HepG2 (cell line): Measurements from ENCODE around the gene ABCA8. TPM values are rescaled to one million over a fixed set of nuclear protein-coding genes. Genes with fewer than 3 reads are reported as not detected.

ENCODE experiments used
- ATAC-seq: fragments of 200-7000 bp; cut with Tn5 transposase; 3 replicates; pipeline ENCODE4 v1.9.1; 2020; ENCODE audit warnings: mild to moderate bottlenecking, moderate library complexity
- BruUV-seq: library from RNA; stranded (reverse); fragments of 400-500 nt; replicated peaks from 2 replicates; lab custom pipeline; 2021; lab: Mats Ljungman, UMichigan
- CTCF ChIA-PET: fragments of 300-600 bp; formaldehyde crosslinking; extraction: SDS; loops from one replicate; lab custom pipeline; 2021; ENCODE audit warnings: low total read pairs, inconsistent platforms, low intra/inter-chr PET ratio; lab: Yijun Ruan, JAX
- POLR2A ChIA-PET: fragments of 350-600 bp; sonication (Branson Sonifier 250); formaldehyde crosslinking; loops from one replicate; lab custom pipeline; 2020; ENCODE audit warnings: antibody characterized with exemption, inconsistent platforms; lab: Yijun Ruan, JAX
- DNase-seq: peaks from one replicate; pipeline ENCODE4 v3.0.0-alpha.2; 2015; ENCODE audit warnings: low spot score
- FAIRE-seq: peaks from 3 replicates; lab custom pipeline; 2011; peaks lifted over from hg19 to GRCh38; lab: Jason Lieb, UNC
- H2AFZ ChIP-seq: one replicate; pipeline ENCODE4 v1.6.1; 2011; ENCODE audit warnings: low read length, inconsistent platforms
- H3K27ac ChIP-seq: fragments of 300-600 bp; 3 replicates; pipeline ENCODE4 v1.8.0; 2011; ENCODE audit warnings: mixed run types, mild to moderate bottlenecking, mixed read lengths, low read length, inconsistent platforms; ENCODE audit not compliant: insufficient read depth; ENCODE audit errors: extremely low read length
- H3K27me3 ChIP-seq, 2 experiments: fragments of 200-600 bp in 1 of 2; 2 replicates in 1 of 2; 3 replicates in 1 of 2; pipeline versions ENCODE4 v1.6.0 to v1.8.0; 2011; ENCODE audit warnings: low read length in 2 of 2, mild to moderate bottlenecking in 2 of 2, moderate library complexity in 2 of 2, inconsistent platforms in 1 of 2; ENCODE audit not compliant: insufficient read depth in 2 of 2, control insufficient read depth in 1 of 2
- H3K36me3 ChIP-seq, 2 experiments: fragments of 200-600 bp in 1 of 2; replicated peaks in 1 of 2; 2 replicates in 1 of 2; 3 replicates in 1 of 2; pipeline versions ENCODE4 v1.5.1 to v1.8.0; 2011; ENCODE audit warnings: low read length in 2 of 2, inconsistent platforms in 1 of 2; ENCODE audit not compliant: insufficient read depth in 2 of 2, control insufficient read depth in 1 of 2
- H3K4me1 ChIP-seq: 2 replicates; pipeline ENCODE4 v1.5.1; 2012; ENCODE audit warnings: low read length, inconsistent platforms; ENCODE audit not compliant: insufficient read depth
- H3K4me2 ChIP-seq: 2 replicates; pipeline ENCODE4 v1.6.0; 2011; ENCODE audit warnings: low read depth, low read length, inconsistent platforms
- H3K4me3 ChIP-seq, 3 experiments: fragments of 200-600 bp in 1 of 3; sonication (generic), shearing (Covaris generic) in 1 of 3; replicated peaks in 1 of 3; 2 replicates each; pipeline ENCODE4 v1.5.1; 2011 to 2016; ENCODE audit warnings: low read length in 3 of 3, inconsistent platforms in 2 of 3, low read depth in 2 of 3, mild to moderate bottlenecking in 2 of 3, control low read depth in 1 of 3, mixed read lengths in 1 of 3; ENCODE audit not compliant: insufficient read depth in 1 of 3
- H3K79me2 ChIP-seq: one replicate; pipeline ENCODE4 v1.6.1; 2011; ENCODE audit warnings: low read length, inconsistent platforms; ENCODE audit not compliant: insufficient read depth
- H3K9ac ChIP-seq: 2 replicates; pipeline ENCODE4 v1.6.0; 2011; ENCODE audit warnings: mild to moderate bottlenecking, low read depth, low read length, inconsistent platforms; ENCODE audit not compliant: insufficient read depth
- H3K9me3 ChIP-seq: 2 replicates; pipeline ENCODE4 v1.5.1; 2012; ENCODE audit warnings: mild to moderate bottlenecking, low read length
- H4K20me1 ChIP-seq: 2 replicates; pipeline ENCODE4 v1.6.0; 2011; ENCODE audit warnings: inconsistent platforms, mild to moderate bottlenecking, low read length, moderate library complexity; ENCODE audit not compliant: insufficient read depth
- ATF7-NPFF ChIP-seq: sonication (generic); formaldehyde crosslinking; IDR thresholded peaks from 2 replicates; pipeline ENCODE4 v1.8.1; 2023; ENCODE audit warnings: mild to moderate bottlenecking, low read depth, missing genetic modification reagents, moderate library complexity
- BRD4 ChIP-seq: sonication (generic); formaldehyde crosslinking; IDR thresholded peaks from 2 replicates; pipeline ENCODE4 v1.4.0; 2020; ENCODE audit warnings: missing genetic modification reagents
- FUBP1 ChIP-seq: sonication (generic); formaldehyde crosslinking; IDR thresholded peaks from 2 replicates; pipeline ENCODE4 v1.5.1; 2020; ENCODE audit warnings: missing genetic modification reagents, mild to moderate bottlenecking, borderline replicate concordance
- IRF2 ChIP-seq: IDR thresholded peaks from 2 replicates; pipeline ENCODE4 v1.6.1; 2018; ENCODE audit warnings: missing genetic modification reagents, missing compliant biosample characterization
- KLF12 ChIP-seq: sonication (generic); formaldehyde crosslinking; IDR thresholded peaks from 2 replicates; pipeline ENCODE4 v1.4.0; 2020; ENCODE audit warnings: missing genetic modification reagents, borderline replicate concordance
- MIXL1 ChIP-seq: IDR thresholded peaks from 2 replicates; pipeline ENCODE4 v1.6.1; 2016
- NFKB2 ChIP-seq: sonication (generic); formaldehyde crosslinking; IDR thresholded peaks from 2 replicates; pipeline ENCODE4 v1.4.0; 2020; ENCODE audit warnings: missing genetic modification reagents, borderline replicate concordance
- PAXIP1 ChIP-seq: sonication (generic); formaldehyde crosslinking; conservative IDR thresholded peaks from 2 replicates; pipeline ENCODE4 v1.4.0; 2020; ENCODE audit warnings: mild to moderate bottlenecking, missing genetic modification reagents, moderate library complexity
- PHF5A ChIP-seq: IDR thresholded peaks from one replicate; pipeline ENCODE4 v1.6.1; 2018; ENCODE audit warnings: low read depth, missing genetic modification reagents; ENCODE audit not compliant: unreplicated experiment
- PHF8 ChIP-seq: sonication (generic); formaldehyde crosslinking; IDR thresholded peaks from 2 replicates; pipeline ENCODE4 v1.5.0; 2020; ENCODE audit warnings: missing genetic modification reagents
- RARA ChIP-seq: IDR thresholded peaks from 2 replicates; pipeline ENCODE4 v1.6.1; 2016; ENCODE audit warnings: missing genetic modification reagents, missing compliant biosample characterization
- RNF2 ChIP-seq: fragments of 450-650 bp; conservative IDR thresholded peaks from 2 replicates; pipeline ENCODE4 v1.6.1; 2016; ENCODE audit warnings: low read depth
- RXRB ChIP-seq: IDR thresholded peaks from 2 replicates; pipeline ENCODE4 v1.6.1; 2016; ENCODE audit warnings: borderline replicate concordance, missing genetic modification reagents, missing compliant biosample characterization
- TFAP4 ChIP-seq: sonication (generic); IDR thresholded peaks from 2 replicates; pipeline ENCODE4 v1.6.1; 2016; ENCODE audit warnings: low read depth, borderline replicate concordance
- TGIF2 ChIP-seq: IDR thresholded peaks from 2 replicates; pipeline ENCODE4 v1.6.1; 2016; ENCODE audit warnings: control low read depth, missing compliant biosample characterization
- ZBTB8A ChIP-seq: sonication (generic); formaldehyde crosslinking; IDR thresholded peaks from 2 replicates; pipeline ENCODE4 v1.4.0; 2020; ENCODE audit warnings: mild to moderate bottlenecking, low read depth, missing genetic modification reagents, borderline replicate concordance
- ZNF207 ChIP-seq: fragments of 450-650 bp; IDR thresholded peaks from 2 replicates; pipeline ENCODE4 v1.6.1; 2016; ENCODE audit warnings: antibody characterized with exemption, borderline replicate concordance
- ZNF770 ChIP-seq: sonication (generic); formaldehyde crosslinking; IDR thresholded peaks from 2 replicates; pipeline ENCODE4 v1.5.0; 2020; ENCODE audit warnings: mild to moderate bottlenecking, missing genetic modification reagents
- WGBS: methylation state at CpG from one replicate; pipeline ENCODE4 v1.1.6; 2017; ENCODE audit warnings: low lambda C conversion rate; 5-methylcytosine and 5-hydroxymethylcytosine counted together
- in situ Hi-C: cut with HindIII; loops from 2 replicates; pipeline ENCODE4 v1.10.0; 2017; ENCODE audit warnings: low pct_unique_long_range_greater_than_20kb; ENCODE audit not compliant: extremely low pct_ligation_motif_present
- intact Hi-C: fragments of 100-400 bp; cut with micrococcal nuclease; formaldehyde crosslinking; loops from one replicate; pipeline ENCODE4 v1.10.0; 2022; ENCODE audit not compliant: unreplicated experiment
- polyA plus RNA-seq, 8 experiments: library from polyadenylated mRNA; depleted of rRNA in 3 of 8; stranded (reverse) in 7 of 8; unstranded in 1 of 8; fragments of >200 nt; fragmentation: Illumina TruSeq in 4 of 8; extraction: Trizol in 4 of 8; gene quantifications; 2 replicates each; pipeline versions ENCODE4 v1.2.1 to v1.2.3, GENCODE V29; 2011 to 2016; ENCODE audit warnings: low read depth in 4 of 8, missing spikeins in 1 of 8, mixed read lengths in 1 of 8; ENCODE audit not compliant: insufficient read depth in 1 of 8
- total RNA-seq, 5 experiments: library from RNA; depleted of rRNA; stranded (reverse); fragments of >200 nt; fragmentation: Illumina TruSeq; extraction: Trizol; gene quantifications; 2 replicates each; pipeline ENCODE4 v1.2.3, GENCODE V29; 2016; ENCODE audit warnings: low read depth in 1 of 5

ABCA8 gene
- total and polyA plus RNA-seq, 2 of the 13 experiments (the other 11 are each of a cell fraction or from before 2014, with no cell fraction given) = 0.05 to 0.18 TPM

- Histone ChIP-seq H3K79me2 (no peaks in the 10 kb centered on the region), H4K20me1 (no peaks in the 10 kb centered on the region), H3K27ac (no peak overlapping the region), H3K9me3 (no peaks in the 10 kb centered on the region), H3K9ac (no peak overlapping the region), H3K4me2 (peak overlapping the region; percentile 30), H2AFZ (peak overlapping the region; percentile 58), H3K36me3 (no peaks in the 10 kb centered on the region), H3K4me3 (no peak overlapping the region), H3K4me1 (peaks cover 11% of the 10 kb centered on the region), H3K27me3 (no peaks in the 10 kb centered on the region)
- intact Hi-C loops = no loop called here
- no peak for FAIRE-seq
- no TSS peak for BruUV-seq
- WGBS = 15% methylated on average over 3 of the region's 3 CpGs
- POLR2A ChIA-PET = no interaction called here
- no peak for ATAC-seq
- CTCF ChIA-PET = no interaction called here
- in situ Hi-C loops = no loop called here
- DNase-seq = no peak
- no peak for TF ChIP-seq RNF2
- no peak for TF ChIP-seq KLF12
- no peak for TF ChIP-seq FUBP1 (CRISPR knock-in tag)
- TF ChIP-seq TGIF2 = no peak
- TF ChIP-seq ZNF770 (CRISPR knock-in tag) = peak; percentile 56; the same call in 1 of the 2 replicates
- TF ChIP-seq PAXIP1 (CRISPR knock-in tag) = 0 out of 2 replicates have a peak, but pooled peaks have one; percentile 28
- TF ChIP-seq RXRB (CRISPR knock-in tag) = peak; percentile 12; the same call in 1 of the 2 replicates
- TF ChIP-seq BRD4 (CRISPR knock-in tag) = no peak
- peak; percentile 28; the same call in 1 of the 2 replicates for TF ChIP-seq TFAP4
- no peak for TF ChIP-seq RARA
- TF ChIP-seq NFKB2 = no peak
- TF ChIP-seq ZNF207 = no peak
- no peak for TF ChIP-seq ZBTB8A (CRISPR knock-in tag)
- TF ChIP-seq PHF8 (CRISPR knock-in tag) = no peak
- TF ChIP-seq ATF7-NPFF (CRISPR knock-in tag) = no peak
- no peak for TF ChIP-seq PHF5A (CRISPR knock-in tag)
- TF ChIP-seq IRF2 (CRISPR knock-in tag) = no peak
- TF ChIP-seq MIXL1 = peak; percentile 72; the same call in 1 of the 2 replicates
Measured at GRCh38 chr17:68843522-68843921, 111.7 kb downstream of the ABCA8 start.
